ENCODE measurements around the gene CHMP6. TPM values are rescaled to one million over a fixed set of nuclear protein-coding genes. Genes with fewer than 3 reads are reported as not detected.

The CHMP6 gene
- total RNA-seq, 1 donor from 2014 or later = 30.8 TPM

GRCh38 chr17:80987941-80988461 is 3.6 kb upstream of the CHMP6 start:
- Mint-ChIP-seq H3K4me3 (no peak overlapping the region), H3K36me3 (ENCODE audit: low read depth) (peaks cover 1% of the 10 kb centered on the region), H3K4me1 (peaks cover 15% of the 10 kb centered on the region), H3K27ac (no peak overlapping the region), H3K27me3 (peaks cover 2% of the 10 kb centered on the region), H3K9me3 (no peaks in the 10 kb centered on the region)
- intact Hi-C loops (cut with micrococcal nuclease) = no loop called here
- DNase-seq = no peak

- peaks cover 20% of the 10 kb centered on the region for H3K4me1 Mint-ChIP-seq
- H3K27me3 Mint-ChIP-seq = no peaks in the 10 kb centered on the region
- peaks cover 2% of the 10 kb centered on the region for H3K36me3 Mint-ChIP-seq (ENCODE audit: low read depth)
- intact Hi-C loops (cut with micrococcal nuclease) = loop anchor here (1.0 kb wide), 1 partner anchor 112 kb away; no protein-coding TSS in a partner anchor
- peak overlapping the region; percentile 79 for H3K4me3 Mint-ChIP-seq
- no peak for DNase-seq
- no peak overlapping the region for H3K27ac Mint-ChIP-seq
- H3K9me3 Mint-ChIP-seq = no peaks in the 10 kb centered on the region
Observed at GRCh38 chr17:80989586-80989913, 2.1 kb upstream of the CHMP6 start.

GRCh38 chr17:80990921-80991644 is 558 bp upstream of the CHMP6 start:
- intact Hi-C loops (cut with micrococcal nuclease) = no loop called here
- Mint-ChIP-seq H3K4me3 (peak overlapping the region; percentile 79), H3K4me1 (peaks cover 20% of the 10 kb centered on the region), H3K9me3 (no peaks in the 10 kb centered on the region), H3K36me3 (ENCODE audit: low read depth) (peaks cover 11% of the 10 kb centered on the region), H3K27ac (peak overlapping the region; percentile 66), H3K27me3 (no peaks in the 10 kb centered on the region)
- DNase-seq = no peak

GRCh38 chr17:80992077-80992947 is 671 bp downstream of the CHMP6 start:
- peak overlapping the region; percentile 36 for H3K27ac Mint-ChIP-seq
- H3K9me3 Mint-ChIP-seq = no peaks in the 10 kb centered on the region
- peaks cover 13% of the 10 kb centered on the region for H3K36me3 Mint-ChIP-seq (ENCODE audit: low read depth)
- intact Hi-C loops (cut with micrococcal nuclease) = no loop called here
- H3K4me1 Mint-ChIP-seq = peaks cover 20% of the 10 kb centered on the region
- H3K4me3 Mint-ChIP-seq = peak overlapping the region; percentile 80
- DNase-seq = peak; percentile 72
- H3K27me3 Mint-ChIP-seq = no peaks in the 10 kb centered on the region

- peak overlapping the region; percentile 80 for H3K4me3 Mint-ChIP-seq
- peaks cover 13% of the 10 kb centered on the region for H3K36me3 Mint-ChIP-seq (ENCODE audit: low read depth)
- no peaks in the 10 kb centered on the region for H3K9me3 Mint-ChIP-seq
- H3K27ac Mint-ChIP-seq = peak overlapping the region; percentile 36
- H3K4me1 Mint-ChIP-seq = peaks cover 20% of the 10 kb centered on the region
- H3K27me3 Mint-ChIP-seq = no peaks in the 10 kb centered on the region
- no peak for DNase-seq
- intact Hi-C loops (cut with micrococcal nuclease) = no loop called here
Observed at GRCh38 chr17:80992948-80993624, 1.4 kb downstream of the CHMP6 start.

GRCh38 chr17:80995131-80995530 is 3.5 kb downstream of the CHMP6 start:
- intact Hi-C loops (cut with micrococcal nuclease) = no loop called here
- H3K4me1 Mint-ChIP-seq = peaks cover 11% of the 10 kb centered on the region
- no peaks in the 10 kb centered on the region for H3K9me3 Mint-ChIP-seq
- H3K4me3 Mint-ChIP-seq = no peak overlapping the region
- H3K27me3 Mint-ChIP-seq = no peaks in the 10 kb centered on the region
- no peak for DNase-seq
- no peak overlapping the region for H3K27ac Mint-ChIP-seq
- H3K36me3 Mint-ChIP-seq (ENCODE audit: low read depth) = peaks cover 16% of the 10 kb centered on the region

- peaks cover 16% of the 10 kb centered on the region for H3K36me3 Mint-ChIP-seq (ENCODE audit: low read depth)
- H3K4me1 Mint-ChIP-seq = peaks cover 8% of the 10 kb centered on the region
- intact Hi-C loops (cut with micrococcal nuclease) = no loop called here
- H3K27me3 Mint-ChIP-seq = no peaks in the 10 kb centered on the region
- no peaks in the 10 kb centered on the region for H3K9me3 Mint-ChIP-seq
- DNase-seq = no peak
- no peak overlapping the region for H3K4me3 Mint-ChIP-seq
- no peak overlapping the region for H3K27ac Mint-ChIP-seq
Observed at GRCh38 chr17:80996422-80997305, 5.0 kb downstream of the CHMP6 start.

GRCh38 chr17:80997424-80998117 is 5.9 kb downstream of the CHMP6 start:
- H3K27ac Mint-ChIP-seq = no peak overlapping the region
- peaks cover 16% of the 10 kb centered on the region for H3K36me3 Mint-ChIP-seq (ENCODE audit: low read depth)
- H3K4me1 Mint-ChIP-seq = peaks cover 8% of the 10 kb centered on the region
- no peak overlapping the region for H3K4me3 Mint-ChIP-seq
- DNase-seq = no peak
- intact Hi-C loops (cut with micrococcal nuclease) = no loop called here
- peaks cover 5% of the 10 kb centered on the region for H3K27me3 Mint-ChIP-seq
- no peaks in the 10 kb centered on the region for H3K9me3 Mint-ChIP-seq

- Mint-ChIP-seq H3K36me3 (ENCODE audit: low read depth) (peaks cover 14% of the 10 kb centered on the region), H3K27me3 (peaks cover 10% of the 10 kb centered on the region), H3K4me3 (no peak overlapping the region), H3K4me1 (peaks cover 3% of the 10 kb centered on the region), H3K27ac (no peak overlapping the region), H3K9me3 (no peaks in the 10 kb centered on the region)
- no peak for DNase-seq
- intact Hi-C loops (cut with micrococcal nuclease) = no loop called here
Observed at GRCh38 chr17:80998118-80998747, 6.6 kb downstream of the CHMP6 start.

GRCh38 chr17:80998748-80999535 is 7.3 kb downstream of the CHMP6 start:
- DNase-seq = no peak
- H3K36me3 Mint-ChIP-seq (ENCODE audit: low read depth) = peaks cover 14% of the 10 kb centered on the region
- intact Hi-C loops (cut with micrococcal nuclease) = no loop called here
- no peak overlapping the region for H3K4me3 Mint-ChIP-seq
- H3K9me3 Mint-ChIP-seq = no peaks in the 10 kb centered on the region
- H3K4me1 Mint-ChIP-seq = peaks cover 4% of the 10 kb centered on the region
- H3K27me3 Mint-ChIP-seq = peaks cover 15% of the 10 kb centered on the region
- H3K27ac Mint-ChIP-seq = no peak overlapping the region

GRCh38 chr17:80999536-81000333 is 8.1 kb downstream of the CHMP6 start:
- H3K9me3 Mint-ChIP-seq = no peaks in the 10 kb centered on the region
- H3K4me1 Mint-ChIP-seq = peaks cover 6% of the 10 kb centered on the region
- no peak overlapping the region for H3K4me3 Mint-ChIP-seq
- no peak overlapping the region for H3K27ac Mint-ChIP-seq
- H3K36me3 Mint-ChIP-seq (ENCODE audit: low read depth) = peaks cover 14% of the 10 kb centered on the region
- intact Hi-C loops (cut with micrococcal nuclease) = no loop called here
- H3K27me3 Mint-ChIP-seq = peaks cover 18% of the 10 kb centered on the region
- DNase-seq = no peak
